Stimulated activated CD8-positive, alpha-beta memory T cell treated with anti-CD3 and anti-CD28 coated beads, Interleukin-2, amount 100 ng/mL, for 1 hour (primary cell): ENCODE data around the gene THADA.
"Not testable (repeated sequence)": the region's sequence is repeated elsewhere in the genome, so short reads cannot be mapped to it uniquely, and the experiment has no call there.

ENCODE experiments used
- DNase-seq, 2 donors: peaks; one replicate each; pipeline ENCODE4 v3.0.0-alpha.2; 2020; ENCODE audit warnings: low read depth in 2 of 2

THADA gene

DNA sequence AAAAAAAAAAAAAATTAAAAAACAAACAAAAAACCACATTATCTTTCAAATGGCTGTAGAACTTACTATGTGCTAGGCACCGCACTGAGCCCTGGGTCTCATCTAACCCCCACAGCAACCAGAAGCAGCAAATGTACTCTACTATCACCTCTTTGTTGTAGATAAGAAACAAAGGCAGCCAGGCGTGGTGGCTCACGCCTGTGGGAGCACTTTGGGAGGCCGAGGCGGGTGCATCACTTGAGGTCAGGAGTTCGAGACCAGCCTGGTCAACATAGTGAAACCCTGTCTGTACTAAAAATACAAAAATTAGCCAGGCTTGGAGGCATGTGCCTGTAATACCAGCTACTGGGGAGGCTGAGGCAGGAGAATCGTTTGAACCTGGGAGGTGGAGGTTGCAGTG, 406.0 kb downstream of the THADA start:
- not testable (repeated sequence) for DNase-seq

DNA sequence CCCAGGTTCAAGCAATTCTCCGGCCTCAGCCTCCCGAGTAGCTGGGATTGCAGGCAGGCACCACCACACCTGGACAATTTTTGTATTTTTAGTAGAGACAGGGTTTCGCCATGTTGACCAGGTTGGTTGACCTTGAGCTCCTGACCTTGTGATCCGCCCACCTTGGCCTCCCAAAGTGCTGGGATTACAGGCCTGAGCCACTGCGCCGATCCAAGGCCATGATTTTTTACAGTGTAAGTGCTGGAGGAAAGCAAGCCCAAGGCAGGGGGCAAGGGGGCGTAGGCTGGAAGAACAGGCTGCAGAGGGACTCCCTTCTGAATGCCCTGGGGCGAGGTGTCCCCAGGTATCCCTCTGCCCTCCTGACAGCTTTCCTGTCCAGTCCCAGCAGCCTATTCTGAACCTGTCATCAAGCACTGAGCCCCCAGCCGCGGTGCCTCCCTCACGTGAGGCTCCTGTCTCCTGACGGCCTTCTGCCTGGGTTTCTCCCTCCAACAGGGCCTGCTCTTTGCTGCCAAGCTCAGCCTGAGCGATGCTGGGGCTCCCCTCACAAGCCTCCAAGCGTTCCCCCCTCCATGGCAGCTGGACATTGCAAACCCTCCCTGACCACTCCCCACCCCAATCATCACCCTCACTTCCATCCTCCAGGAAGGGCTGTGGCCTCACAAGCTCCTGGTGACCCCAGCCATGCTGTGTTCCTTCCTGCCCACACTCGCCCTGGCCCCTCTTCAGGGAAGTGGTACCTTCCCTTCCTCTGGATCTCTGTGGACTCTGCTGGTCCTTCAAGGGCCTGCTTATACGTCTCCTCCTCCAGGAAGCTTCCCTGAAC, 407.1 kb downstream of the THADA start:
- no peak for DNase-seq

DNA sequence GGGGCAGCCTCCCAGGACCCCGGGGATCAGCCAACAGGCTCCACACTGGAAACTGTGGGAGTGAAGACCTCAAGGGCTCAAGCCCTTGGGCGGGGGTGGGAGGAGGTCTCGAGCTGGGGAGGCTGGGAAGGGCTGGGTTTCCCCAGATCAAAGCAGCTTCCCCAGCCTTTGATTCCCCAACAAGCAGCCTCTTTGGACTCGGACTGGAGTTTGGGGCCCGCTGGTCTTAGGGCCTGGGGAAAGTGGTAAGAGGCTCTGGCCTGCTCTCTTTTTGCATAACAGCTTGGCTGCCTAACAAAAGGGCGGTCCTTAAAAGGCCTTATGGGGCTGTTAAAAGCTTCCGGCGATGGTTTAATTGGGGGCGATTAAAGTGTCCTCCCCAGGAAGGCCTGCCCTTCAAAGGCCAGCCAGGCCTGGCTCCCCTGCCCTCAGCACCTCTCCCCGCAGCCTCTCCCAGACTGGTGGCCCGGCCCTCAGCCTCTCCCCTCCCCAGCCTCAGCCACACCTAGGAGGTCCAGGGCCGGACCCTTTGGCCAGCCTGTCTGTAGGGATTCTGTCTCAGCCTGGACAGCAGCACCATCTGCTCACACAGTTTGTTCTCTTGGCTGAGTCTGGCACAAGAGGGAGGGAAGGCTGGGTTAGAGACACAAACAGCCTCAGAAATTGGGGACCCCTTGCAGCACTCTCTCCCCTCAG, 409.0 kb downstream of the THADA start:
- DNase-seq, result no peak

DNA sequence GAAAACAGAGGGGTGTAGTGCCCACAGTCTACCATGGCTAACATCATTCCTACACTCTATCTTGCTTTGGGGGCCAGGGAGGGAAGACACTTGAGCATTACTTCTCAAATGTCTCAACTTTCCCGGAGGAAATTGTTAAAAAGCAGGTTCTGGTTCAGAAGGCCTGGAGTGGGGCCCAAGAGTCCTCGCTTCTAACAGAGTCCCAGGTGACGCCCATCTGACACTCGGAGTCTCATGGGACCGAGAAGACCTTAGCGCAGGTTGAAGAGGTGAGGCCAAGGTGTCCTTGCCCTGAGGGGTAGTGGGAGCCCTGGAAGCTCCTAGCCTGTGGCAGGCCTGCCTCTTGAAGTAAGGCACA, 409.5 kb downstream of the THADA start:
- no peak for DNase-seq

DNA sequence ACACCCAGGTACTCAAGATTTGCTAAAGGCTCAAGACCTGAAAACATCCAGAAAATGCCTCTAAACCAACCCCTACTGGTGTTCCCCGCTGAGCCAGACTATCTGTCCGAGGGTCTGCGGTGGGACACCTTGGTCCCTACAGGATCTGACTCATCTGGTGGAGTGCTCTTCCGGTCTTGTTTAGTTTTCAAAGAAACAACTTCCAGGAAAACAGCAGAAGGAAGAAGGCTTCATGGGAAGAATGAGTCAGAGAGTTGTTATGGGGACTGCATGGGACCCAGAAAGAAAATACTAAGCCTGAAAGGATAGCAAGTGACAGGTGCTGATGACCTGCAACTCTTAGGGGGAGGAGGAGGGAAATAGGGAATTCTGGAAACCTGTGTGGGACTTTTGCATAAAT, 410.7 kb downstream of the THADA start:
- DNase-seq, result no peak

DNA sequence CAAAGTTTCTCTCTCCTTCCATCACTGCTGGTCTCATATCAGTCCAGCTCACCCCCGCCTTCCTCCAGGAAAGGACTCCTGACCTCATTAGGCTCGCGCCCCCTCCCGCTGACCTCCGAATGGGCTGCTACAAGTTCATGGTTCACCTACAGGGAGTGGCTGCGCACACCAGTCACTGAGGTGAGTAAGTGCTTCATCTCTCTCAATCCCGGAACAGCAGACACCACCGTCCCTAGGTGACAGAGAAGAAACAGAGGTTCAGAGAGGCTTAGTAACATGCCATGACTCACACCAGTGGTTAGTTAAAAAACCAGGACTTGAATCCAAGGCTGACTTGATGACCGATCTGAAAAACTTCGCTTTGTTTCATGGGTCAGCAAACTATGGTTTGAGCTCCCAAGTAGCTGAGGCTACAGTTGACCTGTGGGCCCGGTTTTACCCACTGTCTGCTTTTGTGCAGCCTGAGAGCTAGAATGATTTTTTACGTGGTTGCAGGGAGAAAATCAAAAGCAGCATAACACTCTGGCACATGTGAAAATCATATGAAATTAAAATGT, 411.4 kb downstream of the THADA start:
- DNase-seq, result no peak

DNA sequence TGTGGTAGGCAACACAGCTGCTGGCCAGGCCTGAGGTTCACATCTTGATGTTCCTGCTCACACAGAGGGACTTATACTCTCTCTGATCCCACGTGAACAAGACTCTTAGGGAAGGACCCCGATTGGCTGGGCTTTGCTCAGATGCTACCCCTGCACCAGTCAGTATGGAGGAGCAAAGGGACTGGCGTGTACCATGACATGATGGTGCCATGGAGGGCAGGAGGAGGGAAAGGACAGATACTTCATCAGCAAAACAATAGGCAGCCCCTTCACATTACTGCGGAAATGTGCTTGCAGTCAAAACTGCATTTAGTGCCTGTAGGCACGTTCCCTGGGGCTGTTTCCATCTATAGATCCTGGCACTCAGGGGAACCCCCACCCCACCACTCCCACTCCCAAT, 412.1 kb downstream of the THADA start:
- no peak for DNase-seq

DNA sequence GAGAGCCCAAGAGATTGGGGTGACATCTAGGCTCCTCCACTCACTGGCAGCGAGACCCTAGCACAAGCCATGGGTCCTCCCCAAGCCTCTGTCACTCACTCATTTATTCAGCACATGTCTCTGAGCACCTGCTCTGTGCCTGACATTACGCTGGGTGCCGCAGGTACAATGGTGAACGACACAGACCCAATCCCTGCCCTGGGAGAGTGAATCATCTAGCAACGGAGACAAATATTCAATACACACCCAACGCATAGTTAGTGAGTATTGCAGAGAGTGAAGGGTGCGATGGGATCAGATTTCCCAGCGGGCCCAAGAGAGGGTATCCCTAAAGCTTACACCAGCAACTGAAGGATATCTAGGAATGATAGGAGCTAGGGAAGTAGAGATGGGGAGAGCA, 414.9 kb downstream of the THADA start:
- DNase-seq, result no peak
